ENCODE data around the gene AGFG2. TPM values are rescaled to one million over a fixed set of nuclear protein-coding genes. Genes with fewer than 3 reads are reported as not detected.

Gene AGFG2
- total and polyA plus RNA-seq, 9 donors: 6.1 to 13.7 (median 12.1) TPM

- Histone ChIP-seq H3K4me1 (ENCODE audit: control insufficient read depth, insufficient read depth, low read length) (peaks cover 14% of the 10 kb centered on the region), H3K4me3 (ENCODE audit: low read length) (no peak overlapping the region), H3K27ac (ENCODE audit: low read length) (no peak overlapping the region), H3K36me3 (ENCODE audit: control insufficient read depth, insufficient read depth, low read length) (peaks cover 92% of the 10 kb centered on the region), H3K9me3 (replicated peaks; ENCODE audit: control insufficient read depth, low read depth, low read length) (no peaks in the 10 kb centered on the region), H3K27me3 (ENCODE audit: control insufficient read depth, insufficient read depth, low read length) (no peaks in the 10 kb centered on the region)
- no peak for DNase-seq
- WGBS (ENCODE audit: insufficient coverage): 80% methylated on average over 26 of the region's 28 CpGs
Observed at GRCh38 chr7:100578246-100579183, 39.5 kb downstream of the AGFG2 start.

GRCh38 chr7:100580466-100581283 is 41.7 kb downstream of the AGFG2 start:
- Histone ChIP-seq H3K9me3 (replicated peaks; ENCODE audit: control insufficient read depth, low read depth, low read length) (no peaks in the 10 kb centered on the region), H3K27ac (ENCODE audit: low read length) (no peak overlapping the region), H3K36me3 (ENCODE audit: control insufficient read depth, insufficient read depth, low read length) (peaks cover 73% of the 10 kb centered on the region), H3K27me3 (ENCODE audit: control insufficient read depth, insufficient read depth, low read length) (no peaks in the 10 kb centered on the region), H3K4me3 (ENCODE audit: low read length) (no peak overlapping the region), H3K4me1 (ENCODE audit: control insufficient read depth, insufficient read depth, low read length) (peaks cover 32% of the 10 kb centered on the region)
- 86% methylated on average over 6 of the region's 11 CpGs for WGBS (ENCODE audit: insufficient coverage)
- DNase-seq: no peak

- Histone ChIP-seq H3K27me3 (ENCODE audit: control insufficient read depth, insufficient read depth, low read length) (no peaks in the 10 kb centered on the region), H3K4me1 (ENCODE audit: control insufficient read depth, insufficient read depth, low read length) (peaks cover 34% of the 10 kb centered on the region), H3K36me3 (ENCODE audit: control insufficient read depth, insufficient read depth, low read length) (peaks cover 59% of the 10 kb centered on the region), H3K27ac (ENCODE audit: low read length) (no peak overlapping the region), H3K9me3 (replicated peaks; ENCODE audit: control insufficient read depth, low read depth, low read length) (no peaks in the 10 kb centered on the region), H3K4me3 (ENCODE audit: low read length) (no peak overlapping the region)
- DNase-seq: no peak
- WGBS (ENCODE audit: insufficient coverage): 92% methylated on average over 8 of the region's 20 CpGs
Observed at GRCh38 chr7:100582041-100582579, 43.1 kb downstream of the AGFG2 start.

- 80% methylated on average over 3 of the region's 11 CpGs for WGBS (ENCODE audit: insufficient coverage)
- Histone ChIP-seq H3K27me3 (ENCODE audit: control insufficient read depth, insufficient read depth, low read length) (no peaks in the 10 kb centered on the region), H3K36me3 (ENCODE audit: control insufficient read depth, insufficient read depth, low read length) (peaks cover 54% of the 10 kb centered on the region), H3K9me3 (replicated peaks; ENCODE audit: control insufficient read depth, low read depth, low read length) (no peaks in the 10 kb centered on the region), H3K27ac (ENCODE audit: low read length) (no peak overlapping the region), H3K4me1 (ENCODE audit: control insufficient read depth, insufficient read depth, low read length) (peaks cover 34% of the 10 kb centered on the region), H3K4me3 (ENCODE audit: low read length) (no peak overlapping the region)
- DNase-seq: no peak
Observed at GRCh38 chr7:100582650-100583049, 43.6 kb downstream of the AGFG2 start.

- peaks cover 46% of the 10 kb centered on the region for H3K36me3 ChIP-seq (ENCODE audit: control insufficient read depth, insufficient read depth, low read length)
- H3K27ac ChIP-seq (ENCODE audit: low read length): peak overlapping the region; percentile 81
- no peaks in the 10 kb centered on the region for H3K9me3 ChIP-seq (replicated peaks; ENCODE audit: control insufficient read depth, low read depth, low read length)
- H3K4me3 ChIP-seq (ENCODE audit: low read length): peak overlapping the region; percentile 23
- peaks cover 34% of the 10 kb centered on the region for H3K4me1 ChIP-seq (ENCODE audit: control insufficient read depth, insufficient read depth, low read length)
- peak; percentile 60 for DNase-seq
- H3K27me3 ChIP-seq (ENCODE audit: control insufficient read depth, insufficient read depth, low read length): no peaks in the 10 kb centered on the region
- WGBS (ENCODE audit: insufficient coverage): 21% methylated on average over 12 of the region's 23 CpGs
Observed at GRCh38 chr7:100583132-100584053, 44.4 kb downstream of the AGFG2 start.

GRCh38 chr7:100584054-100584682 is 45.2 kb downstream of the AGFG2 start:
- Histone ChIP-seq H3K36me3 (ENCODE audit: control insufficient read depth, insufficient read depth, low read length) (peaks cover 40% of the 10 kb centered on the region), H3K4me1 (ENCODE audit: control insufficient read depth, insufficient read depth, low read length) (peaks cover 34% of the 10 kb centered on the region), H3K9me3 (replicated peaks; ENCODE audit: control insufficient read depth, low read depth, low read length) (no peaks in the 10 kb centered on the region), H3K27me3 (ENCODE audit: control insufficient read depth, insufficient read depth, low read length) (no peaks in the 10 kb centered on the region), H3K4me3 (ENCODE audit: low read length) (peak overlapping the region; percentile 89), H3K27ac (ENCODE audit: low read length) (peak overlapping the region; percentile 91)
- 15% methylated on average over 7 of the region's 15 CpGs for WGBS (ENCODE audit: insufficient coverage)
- peak; percentile 69 for DNase-seq

- peak; percentile 74 for DNase-seq
- Histone ChIP-seq H3K4me3 (ENCODE audit: low read length) (peak overlapping the region; percentile 89), H3K9me3 (replicated peaks; ENCODE audit: control insufficient read depth, low read depth, low read length) (no peaks in the 10 kb centered on the region), H3K27me3 (ENCODE audit: control insufficient read depth, insufficient read depth, low read length) (peaks cover 6% of the 10 kb centered on the region), H3K4me1 (ENCODE audit: control insufficient read depth, insufficient read depth, low read length) (peaks cover 40% of the 10 kb centered on the region), H3K36me3 (ENCODE audit: control insufficient read depth, insufficient read depth, low read length) (peaks cover 33% of the 10 kb centered on the region), H3K27ac (ENCODE audit: low read length) (peak overlapping the region; percentile 91)
- WGBS (ENCODE audit: insufficient coverage): 1% methylated on average over 10 of the region's 20 CpGs
Observed at GRCh38 chr7:100584683-100585510, 45.9 kb downstream of the AGFG2 start.

- H3K4me1 ChIP-seq (ENCODE audit: control insufficient read depth, insufficient read depth, low read length): peaks cover 46% of the 10 kb centered on the region
- peak within 1 kb of the TSS; percentile 91 for H3K27ac ChIP-seq (ENCODE audit: low read length)
- under 1% methylated on average over 58 of the region's 61 CpGs for WGBS (ENCODE audit: insufficient coverage)
- DNase-seq: no peak
- H3K4me3 ChIP-seq (ENCODE audit: low read length): peak within 1 kb of the TSS; percentile 89
- peaks cover 25% of the 10 kb centered on the region for H3K36me3 ChIP-seq (ENCODE audit: control insufficient read depth, insufficient read depth, low read length)
- peaks cover 10% of the 10 kb centered on the region for H3K27me3 ChIP-seq (ENCODE audit: control insufficient read depth, insufficient read depth, low read length)
- H3K9me3 ChIP-seq (replicated peaks; ENCODE audit: control insufficient read depth, low read depth, low read length): no peaks in the 10 kb centered on the region
Observed at GRCh38 chr7:100585511-100586265, 46.7 kb downstream of the AGFG2 start, which contains the start of gene LRCH4. Gene LRCH4, minus strand, starts transcription at chr7:100586129. Its CDS starts 29 bp downstream, at chr7:100586100.

Measured in muscle of leg (tissue), 11 donors.